NCI-H1436 treated with DMSO at 0.1 percent for 48 hours (cell line): ENCODE data around the gene TFB1M.
"Not testable (repeated sequence)": the region's sequence is repeated elsewhere in the genome, so short reads cannot be mapped to it uniquely, and the experiment has no call there.

Experiments
- DNase-seq: peaks from one replicate; lab custom pipeline; 2025; lab: John Stamatoyannopoulos, UW

TFB1M gene

DNA sequence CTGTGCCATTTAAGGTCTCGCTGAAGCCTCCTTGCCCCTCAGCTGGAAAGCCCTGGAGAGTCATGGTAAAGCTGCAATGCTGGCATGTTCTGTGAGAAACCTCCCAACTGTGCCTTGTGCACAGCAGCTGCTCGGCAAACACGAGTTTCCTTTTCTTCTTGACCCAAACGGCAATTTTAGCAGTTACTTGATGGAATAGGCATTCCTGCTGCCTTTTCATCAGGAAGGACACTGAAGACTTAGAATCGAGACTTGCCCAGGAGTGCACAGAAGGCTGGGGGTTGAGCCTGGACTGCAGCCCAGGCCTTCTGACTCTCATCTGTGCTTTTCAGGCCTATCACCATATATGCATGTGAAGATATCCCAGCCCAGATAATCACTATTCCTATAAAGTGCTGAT, 79.2 kb downstream of the TFB1M start:
- no peak for DNase-seq

DNA sequence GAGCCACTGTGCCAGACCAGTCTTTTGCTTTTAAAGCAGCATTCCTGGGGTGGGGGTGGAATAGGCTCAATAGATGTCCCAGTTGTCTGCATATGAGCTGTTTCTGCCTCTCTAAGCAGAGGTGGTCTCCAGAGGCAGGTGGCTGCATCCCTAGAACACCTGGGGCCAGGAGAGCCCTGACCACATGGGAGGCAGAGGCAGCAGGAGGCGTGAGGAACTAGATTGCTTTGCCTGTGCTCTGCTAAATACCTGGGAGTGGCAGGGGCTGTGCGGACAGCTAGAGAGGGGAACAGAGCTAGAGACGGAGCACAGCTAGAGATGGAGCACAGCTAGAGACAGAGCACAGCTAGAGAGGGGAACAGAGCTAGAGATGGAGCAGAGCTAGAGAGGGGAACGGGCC, 79.6 kb downstream of the TFB1M start:
- DNase-seq, result no peak

DNA sequence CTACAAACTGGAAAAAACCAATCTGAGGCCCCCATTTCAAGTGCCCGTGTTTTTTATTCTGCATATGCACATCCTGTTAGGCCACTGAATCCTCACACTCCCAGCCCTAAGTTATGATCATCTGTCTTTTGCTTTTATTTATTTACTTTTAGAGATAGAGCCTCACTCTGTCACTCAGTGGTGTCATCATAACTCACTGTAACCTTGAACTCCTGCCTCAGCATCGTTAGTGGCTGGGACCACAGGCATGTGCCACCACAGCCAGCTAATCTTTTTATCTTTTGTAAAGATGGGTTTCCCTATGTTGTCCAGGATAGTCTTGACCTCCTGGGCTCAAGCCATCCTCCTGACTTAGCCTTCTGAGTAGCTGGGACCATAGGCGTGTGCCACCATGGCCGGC, 80.1 kb downstream of the TFB1M start:
- DNase-seq, result no peak

DNA sequence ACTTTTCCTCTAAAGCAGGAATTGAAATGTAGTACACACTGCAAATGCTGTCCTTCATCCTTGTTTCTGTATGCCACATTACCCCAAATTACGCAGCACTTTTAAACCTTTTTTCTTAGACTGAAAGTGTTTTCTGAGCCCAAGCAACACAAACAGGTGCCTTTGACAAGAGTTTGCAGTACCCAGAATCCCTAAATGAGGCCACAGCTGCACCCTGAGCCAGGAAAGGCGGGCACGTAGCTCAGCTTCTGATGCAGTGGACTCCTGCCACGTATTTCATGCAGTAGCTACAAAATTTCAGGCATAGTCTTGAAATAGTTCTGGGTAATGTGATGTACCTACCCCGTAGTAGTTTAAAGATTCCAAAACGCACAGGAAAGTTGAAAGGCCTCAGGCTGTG, 81.4 kb downstream of the TFB1M start:
- no peak for DNase-seq

DNA sequence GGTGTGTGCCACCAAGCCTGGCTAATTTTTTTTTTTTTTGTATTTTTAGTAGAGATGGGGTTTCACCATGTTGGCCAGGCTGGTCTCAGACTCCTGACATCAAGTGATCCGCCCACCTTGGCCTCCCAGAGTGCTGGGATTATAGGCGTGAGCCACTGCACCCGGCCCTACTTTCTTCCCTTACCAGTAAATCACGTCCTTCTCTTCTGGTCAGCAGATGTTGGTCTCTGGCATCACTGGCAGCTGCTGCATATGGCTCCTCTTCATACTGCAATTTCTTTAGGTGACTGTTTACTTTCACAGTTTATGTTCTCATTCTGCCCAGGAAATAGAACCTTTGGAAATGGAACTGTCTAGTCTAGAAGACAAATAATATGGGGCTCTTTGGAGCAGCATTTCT, 83.3 kb downstream of the TFB1M start:
- DNase-seq, result not testable (repeated sequence)

DNA sequence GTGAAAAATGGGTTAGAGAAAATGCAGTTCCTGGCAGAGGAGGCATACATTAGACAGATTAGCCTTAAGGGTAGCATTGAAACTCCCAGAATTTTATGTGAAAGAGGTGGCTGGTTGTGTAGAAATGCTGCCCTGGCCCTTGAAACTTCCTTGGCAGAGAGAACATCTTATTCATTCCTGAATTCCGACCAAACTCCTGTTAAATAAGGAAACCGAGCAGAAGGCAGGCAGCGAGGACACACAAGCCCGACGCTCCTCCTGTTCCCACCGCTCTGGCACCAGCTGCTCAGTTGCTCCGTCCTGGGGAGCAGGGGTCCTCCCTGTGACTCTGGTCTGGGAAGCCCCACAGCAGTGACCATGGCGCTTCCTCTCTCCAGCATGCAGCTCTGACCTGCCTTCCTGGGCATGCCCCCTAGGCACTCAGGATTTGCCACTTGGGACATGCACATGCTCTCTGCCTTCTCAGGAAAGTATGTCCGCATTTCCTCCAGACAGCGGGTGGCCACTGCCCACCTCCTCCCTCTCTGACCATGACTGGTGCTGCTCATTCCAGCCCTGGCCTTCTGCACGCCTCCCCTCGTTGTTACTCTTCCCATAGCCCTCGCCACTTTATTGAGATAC, 85.6 kb downstream of the TFB1M start:
- DNase-seq, result no peak

DNA sequence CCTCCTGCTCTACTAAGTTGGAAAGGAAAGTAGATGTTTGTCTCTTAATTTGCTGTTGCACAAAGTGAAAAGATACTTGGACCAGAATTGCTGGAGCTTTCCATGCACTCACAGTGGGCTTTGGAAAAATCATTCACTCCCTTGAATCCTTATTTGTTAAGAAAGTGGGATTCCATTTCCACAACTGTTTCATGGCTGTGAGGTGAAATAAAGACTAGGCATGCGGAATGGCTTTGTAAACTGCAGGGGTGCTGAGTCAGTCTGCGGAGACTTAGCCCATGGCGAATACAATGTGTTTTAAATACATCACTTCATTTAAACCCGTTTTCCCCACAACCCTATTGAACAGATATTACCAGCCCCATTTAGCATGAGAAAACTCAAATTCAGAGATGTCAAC, 87.2 kb downstream of the TFB1M start:
- DNase-seq, result no peak

DNA sequence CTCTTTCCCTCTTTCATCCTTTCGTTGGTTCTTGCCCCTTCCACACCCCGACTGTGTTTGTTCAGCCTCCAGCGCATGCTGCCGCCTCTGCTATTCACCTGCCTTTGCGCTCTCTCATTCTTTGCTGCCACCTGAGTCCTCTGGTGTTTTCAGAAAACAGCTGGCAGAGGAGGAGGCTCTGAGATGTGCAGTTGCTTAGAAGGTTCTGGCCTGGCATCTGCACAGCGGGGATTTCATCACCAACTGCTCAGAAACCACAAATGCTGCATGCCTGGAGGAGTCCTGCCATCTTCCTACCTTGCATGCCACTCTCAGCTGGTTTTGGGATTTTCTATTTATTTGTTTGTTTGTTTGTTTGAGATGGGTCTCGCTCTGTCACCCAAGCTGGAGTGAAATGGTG, 89.7 kb downstream of the TFB1M start:
- DNase-seq, result no peak

DNA sequence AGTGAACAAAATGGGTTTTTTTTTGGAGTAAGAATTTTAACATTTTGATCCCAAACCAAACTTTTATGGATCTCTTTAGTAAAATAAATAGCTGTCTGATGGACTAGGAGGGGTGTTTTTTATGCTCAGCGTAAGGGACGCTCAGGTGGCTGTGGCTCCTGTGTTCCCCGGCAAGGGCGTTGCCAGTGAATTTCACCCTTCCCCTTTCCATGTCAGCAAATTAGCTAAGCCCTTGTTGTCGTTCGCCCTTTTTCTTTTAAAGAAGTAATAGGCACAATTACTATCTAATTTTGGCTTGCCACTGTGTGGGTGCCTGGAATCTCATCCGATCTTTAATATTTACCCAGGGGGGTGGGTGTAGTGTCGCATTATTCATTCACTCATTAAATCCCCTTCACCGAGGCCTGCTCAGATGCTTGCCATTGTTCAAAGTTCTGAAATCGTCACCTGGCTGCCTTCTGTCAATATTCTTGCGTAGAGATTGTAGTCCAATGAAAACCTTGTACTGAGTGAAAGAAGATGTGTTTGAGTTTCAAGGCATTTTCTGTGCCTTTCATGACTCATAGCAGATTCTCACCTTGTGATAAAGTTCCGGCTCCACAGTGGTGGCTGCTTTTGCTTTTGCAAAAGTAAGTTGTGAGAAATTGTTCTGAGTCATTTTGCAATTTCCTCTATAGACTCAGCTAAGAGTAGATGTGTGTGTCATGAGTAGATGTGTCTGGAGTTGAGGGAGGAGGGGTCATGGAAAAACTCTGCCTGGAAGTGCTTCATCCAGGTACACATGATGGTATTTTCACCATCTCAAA, 90.4 kb downstream of the TFB1M start:
- DNase-seq, result no peak

DNA sequence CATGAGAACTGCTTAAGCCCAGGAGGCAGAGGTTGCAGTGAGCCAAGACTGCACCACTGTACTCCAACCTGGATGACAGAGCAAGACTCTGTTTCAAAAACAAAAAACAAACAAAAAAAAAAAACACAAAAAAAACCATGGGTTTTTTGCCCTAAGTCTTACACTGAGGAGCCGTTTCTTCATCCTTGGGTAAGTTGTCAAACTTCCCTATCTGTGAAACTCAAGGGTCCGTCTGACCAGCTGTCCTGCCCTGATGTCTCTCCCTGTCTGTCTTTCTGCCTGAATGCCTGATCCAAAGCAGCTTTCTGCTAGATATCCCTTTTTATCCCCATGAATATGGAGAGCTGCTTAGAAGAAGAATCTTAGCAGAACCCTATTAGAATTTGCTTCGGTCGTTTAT, 91.8 kb downstream of the TFB1M start:
- DNase-seq, result no peak

DNA sequence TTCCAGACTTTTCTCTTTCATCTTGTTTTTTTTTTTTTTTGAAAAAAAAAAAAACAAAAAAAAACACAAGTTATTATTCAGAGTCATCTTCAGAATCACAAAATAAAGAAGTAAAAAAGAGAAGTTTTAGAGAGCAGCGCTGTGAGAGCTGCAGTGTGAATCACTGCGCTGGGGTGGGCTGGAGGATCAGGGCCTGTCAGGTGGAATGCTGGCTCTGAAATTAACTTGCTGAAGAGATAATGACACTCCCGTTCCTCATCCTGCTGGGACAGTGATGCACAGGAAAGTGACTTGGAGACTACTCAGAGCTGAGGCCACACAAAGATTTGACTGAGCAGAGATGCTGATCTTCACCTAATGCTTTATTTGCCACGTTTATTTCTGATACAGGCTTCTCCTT, 93.2 kb downstream of the TFB1M start:
- DNase-seq, result no peak

DNA sequence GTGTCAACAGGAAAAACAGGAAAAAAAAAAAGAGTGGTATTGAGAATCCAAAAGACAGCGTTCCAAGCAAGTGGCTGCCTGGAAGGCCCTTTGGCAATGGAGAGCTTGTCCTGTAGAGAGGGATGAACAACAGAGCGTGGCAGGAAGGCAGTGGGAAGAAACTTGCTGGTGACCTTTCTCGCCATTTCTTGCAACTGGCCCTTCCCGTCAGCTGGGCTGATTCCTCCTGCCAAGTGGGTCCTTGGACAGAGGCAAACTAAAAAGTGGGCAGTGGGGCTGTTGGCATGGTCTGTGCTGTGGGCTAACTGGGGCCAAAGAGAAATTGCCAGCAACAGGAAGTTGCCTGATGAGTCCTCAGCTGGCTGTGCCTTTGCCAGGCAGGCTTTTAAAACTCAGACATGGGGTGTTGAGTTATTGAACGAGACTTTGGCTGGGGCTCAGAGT, 94.4 kb downstream of the TFB1M start:
- DNase-seq, result no peak

DNA sequence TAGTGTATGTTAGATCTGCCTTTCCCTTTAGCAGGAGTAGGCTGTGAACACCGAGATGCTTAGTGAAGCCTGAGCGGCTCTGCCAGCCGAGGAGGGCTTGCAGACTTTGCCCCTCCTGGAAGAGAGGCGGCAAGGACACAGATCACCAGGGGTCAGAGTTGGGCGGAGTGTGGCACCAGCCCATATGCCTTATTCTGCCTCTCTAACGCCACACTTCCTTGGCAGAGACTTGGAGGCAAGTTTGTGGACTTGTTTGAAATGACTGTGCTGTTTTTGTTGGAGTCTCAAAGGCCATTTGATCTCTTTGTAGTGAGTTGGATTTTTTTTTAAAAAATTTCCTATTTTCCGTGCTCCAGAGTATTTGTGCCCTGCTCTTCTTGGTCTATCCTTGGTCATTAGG, 95.0 kb downstream of the TFB1M start:
- no peak for DNase-seq

DNA sequence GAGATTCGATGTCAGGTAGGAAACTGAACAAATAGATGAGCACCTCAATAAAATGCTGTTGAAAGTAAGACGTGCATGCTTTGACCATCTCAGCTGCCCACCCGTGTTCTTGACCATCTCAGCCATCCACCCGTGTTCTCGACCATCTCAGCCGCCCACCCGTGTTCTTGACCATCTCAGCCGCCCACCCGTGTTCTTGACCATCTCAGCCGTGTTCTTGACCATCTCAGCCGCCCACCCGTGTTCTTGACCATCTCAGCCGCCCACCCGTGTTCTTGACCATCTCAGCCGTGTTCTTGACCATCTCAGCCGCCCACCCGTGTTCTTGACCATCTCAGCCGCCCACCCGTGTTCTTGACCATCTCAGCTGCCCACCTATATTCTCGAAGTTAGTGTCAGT, 95.6 kb downstream of the TFB1M start:
- not testable (repeated sequence) for DNase-seq

DNA sequence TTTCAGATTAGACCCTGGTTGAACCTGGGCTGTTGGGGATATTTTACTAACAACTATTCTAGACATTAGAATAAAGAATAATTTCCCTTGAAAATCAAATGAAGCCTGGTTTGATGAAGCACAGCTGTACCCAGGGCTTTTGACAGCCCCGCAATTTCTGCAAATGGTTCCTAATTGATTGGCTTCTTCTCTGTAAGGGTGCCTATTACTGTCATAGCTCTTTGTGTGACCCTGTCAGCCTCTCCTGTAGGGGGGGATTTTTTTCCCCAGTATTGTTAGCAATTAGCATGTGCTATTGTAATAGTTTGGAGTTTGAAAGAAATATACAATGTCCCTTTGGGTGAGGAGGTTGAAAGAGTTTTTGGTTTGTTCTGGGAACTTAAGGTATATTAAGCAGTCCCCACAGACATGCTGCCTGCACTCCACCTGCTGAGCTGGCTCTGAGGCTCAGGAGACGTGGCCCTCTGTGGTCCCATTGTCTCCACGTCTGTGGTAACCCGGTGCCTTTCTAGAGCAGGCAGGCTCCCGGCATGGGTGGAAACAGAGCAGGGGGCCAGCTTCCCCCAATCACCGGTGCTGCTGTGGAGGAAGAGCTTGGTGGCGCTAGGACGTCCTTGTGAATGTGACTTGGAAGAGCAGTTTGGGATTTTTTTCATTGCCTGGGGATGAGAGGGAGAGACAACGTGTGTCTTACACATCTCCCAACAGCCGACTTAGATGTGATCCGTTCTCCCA, 97.8 kb downstream of the TFB1M start:
- DNase-seq, result no peak

DNA sequence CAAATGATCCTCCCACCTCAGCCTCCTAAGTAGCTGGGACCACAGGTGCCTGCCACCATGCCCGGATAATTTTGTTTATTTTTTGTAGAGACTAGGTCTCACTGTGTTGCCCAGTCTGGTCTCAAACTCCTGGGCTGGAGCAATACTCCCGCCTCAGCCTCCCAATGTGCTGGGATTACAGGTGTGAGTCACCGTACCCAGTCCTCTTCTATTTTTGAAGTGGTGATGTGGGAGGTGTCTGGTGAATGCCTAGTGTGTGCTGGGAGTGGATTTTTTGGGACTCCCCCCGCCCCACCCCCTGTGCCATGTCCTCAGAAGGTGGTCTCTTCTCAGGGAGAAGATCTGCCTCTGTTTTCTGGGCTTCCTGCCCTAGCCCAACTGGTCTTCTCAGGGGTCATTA, 98.4 kb downstream of the TFB1M start:
- DNase-seq, result no peak

DNA sequence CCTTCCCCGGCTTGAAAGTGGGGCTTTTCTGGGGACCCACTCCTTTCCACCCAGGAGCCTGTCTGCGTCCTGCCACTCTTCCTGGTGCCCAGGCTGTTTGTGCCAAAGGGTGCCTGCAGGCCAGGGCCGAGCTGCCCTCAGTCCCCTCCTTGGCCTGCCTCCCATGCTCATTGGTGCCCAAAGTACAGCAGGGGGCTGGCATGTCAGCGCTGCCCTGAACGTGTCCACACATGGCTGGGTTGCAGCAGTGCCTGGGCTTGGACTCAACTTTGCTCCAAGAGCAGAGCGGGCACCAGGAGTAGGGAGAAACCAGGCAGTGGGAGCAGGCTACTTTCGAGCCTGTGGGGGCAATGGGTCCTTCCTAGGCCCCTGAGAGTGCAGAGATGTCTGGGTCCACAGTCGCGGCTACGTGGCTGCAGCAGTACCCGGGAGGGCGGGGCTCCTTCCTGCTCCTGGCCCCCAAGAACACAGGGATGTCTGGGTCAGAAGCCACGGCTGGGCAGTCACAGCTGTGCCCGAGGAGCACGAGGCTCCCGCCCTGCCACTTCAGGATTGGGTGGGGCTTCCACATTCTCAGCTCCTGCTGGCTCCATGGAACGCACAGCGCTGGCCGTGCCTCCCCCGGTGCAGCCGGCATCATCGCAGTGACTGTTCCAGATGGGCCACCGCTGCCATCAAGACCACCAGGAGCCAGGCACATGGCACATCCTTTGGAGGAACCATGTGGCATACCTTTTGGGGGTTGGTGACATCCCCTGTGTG, 100.5 kb downstream of the TFB1M start:
- DNase-seq, result no peak

DNA sequence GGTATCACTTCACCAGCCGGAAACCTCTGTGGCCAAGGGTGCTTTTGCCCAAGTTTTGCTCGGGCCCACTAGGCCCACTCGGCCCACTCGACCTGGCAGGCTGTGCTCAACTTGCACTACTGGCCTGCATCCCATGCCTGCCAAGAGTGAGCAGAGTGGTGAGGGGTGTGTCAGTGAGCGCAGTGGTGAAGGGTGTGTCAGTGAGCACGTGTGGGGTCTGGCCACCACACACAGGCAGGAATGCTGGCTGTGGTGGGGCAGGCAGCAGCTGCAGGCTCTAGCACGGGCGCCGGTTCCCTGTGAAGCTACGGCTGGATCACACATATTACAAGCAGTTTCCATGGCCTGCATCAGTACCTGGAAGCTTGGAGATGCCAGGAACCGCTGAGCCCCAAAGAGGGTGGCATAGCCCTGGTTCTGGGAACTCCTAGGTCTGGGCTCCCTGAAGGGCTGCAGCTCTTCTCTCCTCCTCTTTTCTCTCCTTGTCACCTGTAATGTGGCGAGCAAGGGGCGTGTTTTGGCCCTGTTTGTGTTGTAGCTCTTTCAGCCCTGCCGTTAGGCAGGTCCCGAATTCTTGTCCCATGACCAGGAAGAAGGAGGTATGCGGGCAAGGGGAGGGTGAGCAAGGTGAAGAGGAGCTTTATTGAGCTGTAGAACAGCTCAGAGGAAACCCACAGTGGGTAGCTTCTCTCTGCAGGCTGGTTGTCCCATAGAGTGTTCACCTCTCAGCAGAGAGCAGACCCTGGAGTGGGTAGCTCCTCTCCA, 101.5 kb downstream of the TFB1M start:
- DNase-seq, result no peak

DNA sequence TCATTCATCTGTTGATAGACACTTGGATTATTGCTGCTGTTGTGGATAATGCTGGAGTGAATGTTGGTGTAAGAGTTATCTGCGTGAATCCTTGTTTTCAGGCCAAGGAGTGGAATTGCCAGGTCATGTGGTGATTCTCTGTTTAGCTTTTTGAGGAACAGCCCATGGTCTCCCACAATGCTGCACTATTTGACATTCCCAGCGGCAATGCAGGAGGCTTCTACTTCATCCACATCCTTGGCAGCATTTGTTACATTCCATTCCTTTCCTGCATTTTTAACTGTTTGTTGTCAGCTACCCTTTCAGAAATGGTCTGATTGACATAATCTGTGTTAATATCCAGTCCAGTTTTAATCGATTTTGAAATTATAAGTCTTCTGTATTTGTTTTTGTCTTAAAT, 102.2 kb downstream of the TFB1M start:
- no peak for DNase-seq

DNA sequence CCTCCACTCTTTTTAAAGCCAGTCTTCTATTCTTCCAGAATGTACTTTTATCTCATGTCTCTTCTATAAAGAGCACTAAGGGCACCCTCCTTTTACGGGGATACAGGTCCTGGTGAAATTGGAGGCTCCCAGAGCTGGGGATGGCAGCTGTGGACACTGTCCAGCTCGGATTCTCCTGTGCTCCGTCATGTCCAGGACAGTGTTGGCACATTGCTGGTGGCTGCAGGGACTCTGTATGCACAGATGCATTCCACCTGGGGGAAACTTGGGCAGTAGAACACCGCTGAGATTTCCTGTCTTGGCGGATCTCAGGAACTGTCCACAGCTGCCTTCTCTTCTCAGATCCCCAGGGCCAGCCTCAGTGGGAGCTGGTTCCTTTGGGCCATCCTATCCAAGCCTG, 107.1 kb downstream of the TFB1M start:
- DNase-seq, result no peak
